ENCODE results near the gene PLEKHM3.
"Not testable (repeated sequence)": the region's sequence is repeated elsewhere in the genome, so short reads cannot be mapped to it uniquely, and the experiment has no call there.

PLEKHM3 gene

DNA sequence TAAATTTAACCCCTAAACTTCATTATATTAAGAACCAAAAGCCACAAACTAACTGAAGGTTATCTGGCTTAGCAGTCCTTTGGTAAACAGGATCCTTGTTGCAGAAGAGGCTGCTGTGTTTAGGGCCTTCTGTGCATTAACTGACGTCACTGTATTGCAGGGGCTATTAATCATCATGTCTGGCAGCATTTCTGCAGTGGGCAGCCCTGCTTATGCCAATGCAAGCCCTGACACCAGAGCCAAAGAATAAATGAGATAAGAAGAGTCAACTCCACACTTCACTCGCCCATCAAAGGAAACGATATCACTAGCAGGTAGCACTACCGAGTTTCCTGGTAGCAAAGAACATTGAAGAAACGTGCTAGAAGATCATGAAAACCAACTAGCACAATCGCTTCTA, 110.6 kb downstream of the PLEKHM3 start:
- no peak for DNase-seq

DNA sequence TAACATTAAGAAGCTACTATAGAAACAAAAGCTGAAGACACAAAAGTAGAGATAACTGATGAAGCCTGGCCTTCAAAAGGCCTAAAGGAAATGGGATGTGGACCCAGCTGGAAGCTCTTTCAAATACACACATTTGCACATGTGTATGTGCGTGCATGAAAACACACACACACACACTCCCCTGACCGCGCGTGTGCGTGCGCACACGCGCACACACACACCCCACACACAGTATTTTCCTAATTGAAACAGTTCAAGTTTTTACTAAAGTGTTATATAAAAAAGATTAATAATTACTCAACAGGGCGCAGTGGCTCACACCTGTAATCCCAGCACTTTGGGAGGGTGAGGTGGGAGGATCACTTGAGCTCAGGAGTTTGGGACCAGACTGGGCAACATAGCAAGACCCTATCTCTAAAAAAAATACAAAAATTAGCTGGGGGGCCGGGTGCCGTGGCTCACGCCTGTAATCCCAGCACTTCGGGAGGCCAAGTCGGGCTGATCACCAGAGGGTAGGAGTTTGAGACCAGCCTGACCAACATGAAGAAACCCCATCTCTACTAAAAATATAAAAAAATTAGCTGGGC, 111.5 kb downstream of the PLEKHM3 start:
- DNase-seq: no peak

DNA sequence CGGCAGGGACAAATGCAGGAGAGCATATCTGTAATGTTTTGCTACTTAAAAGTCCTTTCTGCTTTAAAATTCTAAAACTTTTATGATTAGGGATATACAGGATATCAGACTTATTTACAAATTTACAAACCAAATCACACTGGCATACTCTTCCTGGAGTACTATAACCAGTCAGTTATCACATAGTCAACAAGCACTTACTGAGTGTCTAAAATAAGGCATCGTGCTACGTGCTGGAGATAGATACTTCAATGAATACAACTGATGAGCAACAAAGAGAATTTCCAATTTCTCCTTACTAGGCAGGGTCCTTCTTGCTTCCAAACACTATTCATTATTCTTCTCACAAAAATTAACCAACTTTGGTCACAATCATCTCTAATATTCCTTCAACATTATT, 113.5 kb downstream of the PLEKHM3 start:
- DNase-seq: no peak

- DNase-seq: no peak
Measured at GRCh38 chr2:207911215-207911614, 114.1 kb downstream of the PLEKHM3 start.

DNA sequence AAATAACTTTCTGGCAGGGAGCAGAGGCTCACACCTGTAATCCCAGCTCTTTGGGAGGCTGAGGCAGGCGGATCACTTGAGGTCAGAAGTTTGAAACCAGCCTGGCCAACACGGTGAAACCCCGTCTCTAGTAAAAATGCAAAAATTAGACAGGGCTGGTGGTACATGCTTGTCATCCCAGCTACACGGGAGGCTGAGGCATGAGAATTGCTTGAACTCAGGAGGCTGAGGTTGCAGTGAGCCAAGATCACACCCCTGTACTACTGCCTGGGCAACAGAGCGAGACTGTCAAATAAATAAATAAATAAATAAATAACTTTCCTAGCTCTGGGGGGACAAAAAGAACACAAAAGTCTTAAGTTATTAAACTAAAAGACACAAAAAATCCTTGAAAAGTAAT, 118.8 kb downstream of the PLEKHM3 start:
- DNase-seq: not testable (repeated sequence)

DNA sequence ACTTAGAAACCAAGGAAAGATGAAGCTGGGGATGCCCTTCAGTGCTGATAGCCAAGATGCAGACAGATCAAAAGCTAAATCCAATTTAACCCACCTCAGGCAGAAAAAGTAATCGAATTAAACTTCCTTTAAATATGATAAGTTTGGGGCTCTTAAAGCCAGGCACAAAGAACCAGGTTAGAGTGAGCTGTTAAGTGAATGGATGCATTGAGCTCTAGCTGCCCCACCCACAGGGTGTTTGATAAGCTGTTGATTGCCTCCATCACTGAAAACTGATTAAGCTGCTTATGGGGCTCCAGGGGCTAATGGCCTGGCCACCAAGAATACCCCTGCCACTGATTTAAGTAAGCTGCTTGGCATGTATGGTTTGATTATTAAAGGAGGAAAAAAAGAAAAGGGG, 119.8 kb downstream of the PLEKHM3 start:
- no peak for DNase-seq

DNA sequence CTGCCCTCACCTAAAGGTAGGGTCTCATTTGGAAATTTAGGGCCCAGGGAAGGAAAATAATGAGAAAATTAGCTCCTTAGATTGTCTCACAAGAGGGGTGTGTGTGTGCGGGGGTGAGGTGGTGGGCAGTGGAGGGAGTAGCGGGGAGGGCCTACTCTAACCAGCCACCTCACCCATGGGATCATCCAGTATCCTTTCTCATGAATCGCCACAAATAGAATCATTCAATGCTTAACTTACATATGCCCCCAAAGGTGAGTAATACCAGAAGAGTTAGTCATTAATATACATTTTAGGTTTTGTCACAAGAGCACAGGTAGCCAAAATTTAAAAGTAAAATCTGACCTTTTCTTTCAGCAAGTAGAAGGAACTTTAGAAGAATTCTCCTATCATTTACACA, 122.1 kb downstream of the PLEKHM3 start:
- no peak for DNase-seq

DNA sequence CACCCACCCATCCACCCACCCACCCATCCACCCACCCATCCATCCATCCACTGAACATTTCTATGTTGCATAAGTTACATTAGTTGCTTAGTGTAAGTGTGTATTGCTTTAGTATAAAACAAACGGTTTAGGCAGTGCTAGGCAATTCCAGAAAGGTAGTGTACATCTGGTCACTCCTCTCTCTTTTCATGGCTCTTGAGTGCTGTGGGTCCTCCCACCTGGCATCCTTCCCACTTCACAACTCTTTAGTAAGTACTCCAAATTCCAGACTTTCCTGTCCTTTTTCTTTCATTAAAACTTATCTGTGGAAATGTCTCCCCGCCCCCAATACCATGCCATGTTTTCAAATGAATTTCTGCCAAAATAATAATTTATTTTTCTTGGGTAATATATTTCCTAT, 122.5 kb downstream of the PLEKHM3 start:
- DNase-seq: no peak

- DNase-seq: no peak
Measured at GRCh38 chr2:207901829-207902228, 123.5 kb downstream of the PLEKHM3 start.

DNA sequence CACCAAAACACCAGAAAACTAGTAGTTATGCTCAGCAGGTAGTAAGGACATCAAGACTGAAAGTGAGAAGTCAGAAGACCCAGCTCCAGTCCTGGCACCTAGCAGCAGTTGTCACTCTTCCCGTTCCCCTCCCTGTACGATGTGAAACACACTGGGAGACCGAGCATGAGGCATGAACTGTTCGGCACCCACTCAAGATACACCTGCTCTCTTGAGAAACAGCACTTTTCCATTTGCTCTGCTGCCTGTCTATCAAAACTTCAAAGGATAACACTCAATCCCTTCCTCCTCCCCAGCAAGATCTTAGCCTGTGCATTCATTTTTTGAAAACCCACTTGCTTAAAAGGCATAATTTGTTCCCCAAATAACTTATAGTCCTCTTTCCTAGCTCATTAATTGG, 123.9 kb downstream of the PLEKHM3 start:
- no peak for DNase-seq

GRCh38 chr2:207898354-207898695, 127.0 kb downstream of the PLEKHM3 start:
- no peak for DNase-seq

GRCh38 chr2:207897541-207898353, 127.6 kb downstream of the PLEKHM3 start:
- DNase-seq: no peak

- DNase-seq: no peak
Measured at GRCh38 chr2:207896525-207897285, 128.6 kb downstream of the PLEKHM3 start.

- DNase-seq: no peak
Measured at GRCh38 chr2:207895274-207895860, 130.0 kb downstream of the PLEKHM3 start.

DNA sequence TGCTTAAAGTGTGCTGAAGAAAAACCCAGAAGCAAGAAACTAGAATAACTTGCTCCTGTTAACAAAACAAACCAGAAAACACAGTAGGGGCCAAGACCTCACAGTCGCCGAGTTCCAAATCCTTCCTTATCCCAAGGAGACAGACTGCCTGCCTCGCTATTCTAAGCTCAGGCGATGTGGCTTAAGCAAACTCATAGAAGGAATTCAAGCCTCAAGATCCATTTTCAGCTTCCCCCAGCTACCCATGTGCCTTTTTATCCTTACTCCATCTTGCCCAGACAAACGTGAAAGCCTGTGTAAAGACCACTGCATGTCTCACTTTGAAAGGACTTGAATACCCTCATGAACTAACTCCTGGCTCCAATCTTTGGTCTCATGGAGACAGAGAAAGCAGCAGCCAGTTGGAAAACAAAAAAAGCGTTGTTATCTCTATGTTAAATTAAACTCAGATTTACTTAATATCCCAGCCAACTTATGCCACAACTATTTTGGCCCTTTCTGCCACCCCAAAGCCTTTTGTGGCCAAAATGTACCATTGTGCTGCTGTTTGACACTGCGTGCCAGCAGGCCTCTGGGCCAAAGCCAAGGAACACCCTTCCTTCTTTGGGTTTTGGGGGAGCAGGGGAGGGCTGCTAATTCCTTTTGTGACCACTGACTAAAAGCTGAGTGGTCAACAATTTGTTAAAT, 132.5 kb downstream of the PLEKHM3 start:
- DNase-seq: no peak

DNA sequence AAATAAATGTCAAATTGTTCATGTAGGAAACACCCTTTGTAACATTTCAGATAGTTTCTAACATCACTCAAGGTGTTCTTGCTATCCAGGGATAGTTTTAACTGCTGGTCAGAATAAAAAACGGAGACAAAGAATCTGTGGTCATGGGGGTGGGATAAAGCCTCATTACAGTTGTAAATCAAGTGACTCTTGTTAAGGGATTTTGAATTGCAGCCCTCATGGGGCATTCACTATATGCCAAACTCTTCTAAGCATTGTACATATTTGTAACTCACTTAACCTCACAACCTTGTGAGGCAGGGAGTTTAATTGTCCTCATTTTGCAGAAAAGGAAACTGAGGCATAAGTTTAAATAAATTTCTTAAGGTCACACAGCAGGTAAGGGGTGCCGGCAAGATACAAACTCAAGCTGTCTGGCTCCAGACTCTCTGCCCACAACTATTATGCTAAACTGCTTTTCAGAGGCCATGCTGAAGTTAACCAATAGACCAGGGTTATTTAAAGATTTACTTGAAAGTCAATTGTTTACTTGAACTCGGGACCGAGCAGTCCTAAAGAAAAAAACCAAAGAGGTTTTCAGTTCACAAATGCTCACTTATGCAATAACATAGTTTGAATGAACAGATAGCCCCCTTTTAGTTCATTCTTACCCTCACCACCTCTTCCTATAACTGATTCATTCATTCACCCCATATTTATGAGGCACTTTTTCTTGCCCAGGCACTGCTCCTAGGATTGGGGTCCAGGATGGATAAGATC, 134.1 kb downstream of the PLEKHM3 start:
- no peak for DNase-seq

DNA sequence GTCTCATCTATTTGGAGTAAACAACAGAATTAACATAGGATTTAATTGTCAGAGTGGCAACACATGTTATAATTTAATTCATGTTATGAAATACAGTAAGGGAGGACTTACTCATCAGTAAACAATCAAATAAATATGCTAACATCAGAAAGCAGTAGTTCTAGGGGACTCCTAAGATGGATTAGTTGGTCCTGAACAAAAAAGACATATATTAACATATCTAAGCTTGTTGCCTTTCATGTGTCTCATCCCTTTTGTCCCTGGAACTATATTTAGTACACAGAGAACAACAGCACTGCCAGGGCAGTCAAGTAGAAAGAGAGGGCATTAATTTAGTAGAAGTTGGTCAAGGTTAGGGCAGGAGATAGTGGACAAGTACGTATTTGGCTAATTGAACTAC, 137.8 kb downstream of the PLEKHM3 start:
- DNase-seq: no peak

DNA sequence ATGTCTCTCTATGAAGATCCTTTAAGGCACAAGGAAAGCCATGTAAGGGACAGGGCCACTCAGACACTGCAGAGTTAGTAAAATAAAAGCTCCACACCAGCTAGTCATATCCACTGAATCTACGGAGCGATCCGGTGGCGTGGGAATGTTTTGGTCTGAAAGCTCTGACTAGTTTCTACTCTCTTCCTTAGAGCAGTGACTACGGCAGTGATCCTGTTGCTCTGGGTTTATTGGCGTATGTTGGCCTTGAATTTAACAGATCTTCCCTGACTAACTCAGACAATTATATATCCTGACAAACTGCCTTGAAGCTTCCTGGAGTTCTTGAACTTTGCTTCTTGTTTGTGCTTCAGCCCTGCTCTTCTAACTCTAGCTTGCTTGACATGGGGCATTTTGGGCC, 140.3 kb downstream of the PLEKHM3 start:
- no peak for DNase-seq

- DNase-seq: no peak
Measured at GRCh38 chr2:207884127-207884526, 141.2 kb downstream of the PLEKHM3 start.

DNA sequence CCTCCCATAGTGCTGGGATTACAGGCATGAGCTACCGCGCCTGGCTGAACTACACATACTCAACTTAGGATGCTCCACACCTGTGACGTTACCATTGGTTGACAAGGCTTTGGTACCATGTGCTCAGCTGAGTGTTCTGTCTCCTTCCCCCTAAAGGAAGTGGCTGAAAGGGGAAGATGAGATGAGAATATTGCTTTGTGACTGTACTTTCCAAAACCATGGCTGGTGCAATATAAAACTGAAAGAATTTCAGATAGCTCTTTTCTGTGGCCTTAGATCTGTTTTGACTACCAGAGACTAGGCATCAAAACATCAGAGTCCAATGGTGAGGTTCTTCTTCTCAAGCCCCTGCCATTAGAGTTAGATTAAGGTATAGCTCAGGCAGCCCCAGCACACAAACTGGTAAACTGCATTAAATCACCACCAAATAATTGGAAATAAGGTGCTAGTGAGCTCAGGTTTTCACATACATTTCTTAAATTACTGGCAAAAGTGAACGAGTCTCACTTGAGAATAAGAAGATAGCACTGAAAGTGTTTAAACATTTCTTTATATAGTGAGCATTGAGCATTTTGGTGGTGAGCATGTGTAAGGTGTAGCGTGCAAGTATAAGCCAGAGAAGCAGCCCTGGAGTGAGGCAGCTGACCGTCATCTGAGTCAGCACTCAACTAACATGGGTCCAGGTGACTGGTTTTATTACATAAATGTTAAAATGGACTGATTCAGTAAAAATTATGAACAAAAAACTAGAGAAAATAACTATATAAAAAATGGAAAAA, 142.1 kb downstream of the PLEKHM3 start:
- DNase-seq: no peak

DNA sequence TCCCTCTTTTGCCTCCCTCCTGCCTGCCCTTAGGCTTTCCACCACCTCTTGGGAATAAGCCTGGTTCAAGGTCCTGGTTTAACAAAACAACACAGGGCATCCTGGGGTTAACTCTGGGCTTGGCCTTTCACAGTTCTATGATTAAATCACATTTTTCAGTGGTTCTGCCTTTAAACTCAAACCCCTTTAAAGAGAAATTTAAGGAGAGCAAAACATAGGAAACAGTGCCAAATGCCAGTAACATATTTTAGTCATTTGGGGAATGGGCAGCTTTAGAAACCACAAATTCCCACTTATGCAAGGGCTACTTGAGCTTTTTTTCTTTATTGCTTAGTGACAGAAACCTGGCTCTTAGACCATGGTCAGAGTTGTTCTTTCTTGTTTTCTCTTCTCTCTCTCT, 143.4 kb downstream of the PLEKHM3 start:
- no peak for DNase-seq

DNA sequence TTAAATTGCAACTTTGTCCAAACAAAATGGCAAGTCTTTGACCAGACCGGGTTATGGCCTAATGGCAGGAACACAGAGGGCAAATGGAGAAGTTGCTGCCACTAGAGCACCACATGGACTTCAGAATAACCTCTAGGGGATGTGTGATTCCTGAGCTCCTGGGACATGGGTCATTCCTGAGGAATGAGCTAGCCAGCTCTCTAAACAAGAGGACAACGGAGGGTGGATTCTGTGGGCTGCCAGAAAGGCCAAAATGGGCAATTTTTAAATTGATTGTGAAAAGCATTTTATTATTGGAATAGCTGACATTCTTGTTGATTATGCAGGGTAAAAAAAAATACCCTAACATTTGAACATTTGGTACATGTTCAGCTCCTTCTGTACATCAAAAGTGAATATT, 145.8 kb downstream of the PLEKHM3 start:
- no peak for DNase-seq
